K562 (cell line): ENCODE data around the gene PLEKHM3. TPM values are rescaled to one million over a fixed set of nuclear protein-coding genes. Genes with fewer than 3 reads are reported as not detected.

Source experiments
- E2F8 ChIP-seq: fragments of 450-650 bp; IDR thresholded peaks from 2 replicates; pipeline ENCODE4 v1.7.1; 2018; ENCODE audit warnings: mild to moderate bottlenecking, low read depth; ENCODE audit not compliant: partially characterized antibody
- GATAD2A ChIP-seq: fragments of 450-650 bp; IDR thresholded peaks from 2 replicates; pipeline ENCODE4 v1.6.1; 2017
- HEY1 ChIP-seq: fragments of 250-450 bp; sonication (Bioruptor Pico); IDR thresholded peaks from 2 replicates; pipeline ENCODE4 v1.5.0; 2020; ENCODE audit warnings: mild to moderate bottlenecking, moderate library complexity, borderline replicate concordance
- MCM5 ChIP-seq: fragments of 450-650 bp; IDR thresholded peaks from 2 replicates; pipeline ENCODE4 v1.6.1; 2016; ENCODE audit warnings: low read depth
- MLX ChIP-seq, 2 experiments: fragments of 450-650 bp in 1 of 2; sonication (generic) in 1 of 2; formaldehyde crosslinking; conservative IDR thresholded peaks; 2 replicates each; pipeline versions ENCODE4 v1.4.0 to v1.8.1; 2020 to 2022; ENCODE audit warnings: mild to moderate bottlenecking in 1 of 2, missing genetic modification reagents in 1 of 2
- RBM34 ChIP-seq: fragments of 200-400 bp; formaldehyde crosslinking; IDR thresholded peaks from 2 replicates; pipeline ENCODE4 v1.6.1; 2018; ENCODE audit warnings: low read length, borderline replicate concordance; ENCODE audit not compliant: insufficient read depth
- STAT5B ChIP-seq: fragments of 250-450 bp; sonication (Bioruptor Pico); IDR thresholded peaks from 2 replicates; pipeline ENCODE4 v1.8.0; 2021; ENCODE audit warnings: mild to moderate bottlenecking, inconsistent platforms
- TAF9B ChIP-seq: fragments of 450-650 bp; IDR thresholded peaks from 2 replicates; pipeline ENCODE4 v1.6.1; 2018; ENCODE audit warnings: mild to moderate bottlenecking; ENCODE audit not compliant: partially characterized antibody
- TBP ChIP-seq: optimal IDR thresholded peaks from 2 replicates; pipeline ENCODE3; 2011; ENCODE audit warnings: low read depth, low read length, improper control_type of control experiment
- TFAP4 ChIP-seq: sonication (generic); formaldehyde crosslinking; IDR thresholded peaks from 2 replicates; pipeline ENCODE4 v1.8.0; 2022; ENCODE audit warnings: missing genetic modification reagents, mild to moderate bottlenecking, moderate library complexity, borderline replicate concordance
- USF1 ChIP-seq: sonication (generic); formaldehyde crosslinking; IDR thresholded peaks from 2 replicates; pipeline ENCODE4 v1.9.0; 2022; ENCODE audit warnings: mild to moderate bottlenecking, missing genetic modification reagents
- YY1 ChIP-seq, 3 experiments: IDR thresholded peaks; 2 replicates each; pipeline ENCODE4 v1.6.1; 2011; ENCODE audit warnings: low read length in 2 of 3, mild to moderate bottlenecking in 2 of 3, moderate library complexity in 2 of 3, borderline replicate concordance in 1 of 3, control low read depth in 1 of 3, low read depth in 1 of 3; ENCODE audit not compliant: insufficient read depth in 3 of 3, insufficient replicate concordance in 2 of 3, control insufficient read depth in 1 of 3, insufficient read length in 1 of 3; ENCODE audit errors: extremely low read depth in 1 of 3
- ZFP30 ChIP-seq: fragments of 250-450 bp; sonication (Bioruptor Pico); IDR thresholded peaks from 2 replicates; pipeline ENCODE4 v1.8.0; 2022; ENCODE audit warnings: moderate library complexity, mild to moderate bottlenecking, inconsistent platforms, borderline replicate concordance
- ZNF23 ChIP-seq: fragments of 250-450 bp; sonication (Bioruptor Pico); IDR thresholded peaks from 2 replicates; pipeline ENCODE4 v1.4.0; 2020; ENCODE audit warnings: mild to moderate bottlenecking
- ZNF766 ChIP-seq: fragments of 200-800 bp; sonication (Bioruptor generic); conservative IDR thresholded peaks from 2 replicates; pipeline ENCODE4 v1.6.1; 2016; ENCODE audit warnings: missing genetic modification characterization, missing compliant biosample characterization
- polyA plus RNA-seq, 8 experiments: library from polyadenylated mRNA; depleted of rRNA in 4 of 8; stranded (reverse) in 5 of 8; unstranded in 3 of 8; fragments of >200 nt; fragmentation: Nextera tagmentation in 2 of 8; fragmentation: Illumina TruSeq in 1 of 8; extraction: Ambion mirVana in 2 of 8; extraction: Trizol in 1 of 8; gene quantifications; 2 replicates each; pipeline versions ENCODE4 v1.2.1 to v1.2.3, GENCODE V29; 2011 to 2014; ENCODE audit warnings: inconsistent platforms in 1 of 8, missing spikeins in 1 of 8
- total RNA-seq, 7 experiments: library from RNA; depleted of rRNA in 6 of 7; stranded (reverse); fragments of >200 nt in 6 of 7; fragmentation: Illumina TruSeq in 2 of 7; extraction: Trizol in 2 of 7; gene quantifications; 2 replicates each; pipeline versions ENCODE4 v1.2.1 to v1.2.3, GENCODE V29; 2011 to 2021; ENCODE audit warnings: low replicate concordance in 1 of 7
- TF ChIP-seq, protein P1 (sequence below): sonication (generic); formaldehyde crosslinking; IDR thresholded peaks from 2 replicates; pipeline ENCODE4 v1.8.0; 2023; ENCODE audit warnings: missing genetic modification reagents, mild to moderate bottlenecking, borderline replicate concordance

PLEKHM3 gene
- total and polyA plus RNA-seq, 9 of the 15 experiments (the other 6 are each of a cell fraction or from before 2014, with no cell fraction given) = 0.24 to 1.6 (median 1.0) TPM

DNA sequence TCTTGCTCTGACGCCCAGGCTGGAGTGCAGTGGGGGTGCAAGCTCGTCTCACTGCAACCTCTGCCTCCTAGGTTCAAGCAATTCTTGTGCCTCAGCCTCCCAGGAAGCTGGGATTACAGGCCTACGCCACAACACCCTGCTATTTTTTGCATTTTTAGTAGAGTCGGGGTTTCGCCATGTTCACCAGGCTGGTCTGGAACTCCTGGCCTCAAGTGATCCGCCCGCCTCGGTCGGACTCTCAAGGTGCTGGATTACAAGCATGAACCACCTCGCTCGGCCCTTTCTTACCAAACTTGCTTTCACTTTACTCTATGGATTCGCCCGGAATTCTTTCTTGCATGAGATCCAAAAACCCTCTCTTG, 252.5 kb downstream of the PLEKHM3 start (continued):
- TF ChIP-seq TAF9B (peak; percentile 56), ZNF23 (CRISPR knock-in tag) (no peak), HEY1 (CRISPR knock-in tag) (no peak), ZNF766 (CRISPR knock-in tag) (no peak), RBM34 (no peak), TFAP4 (peak; percentile 34; the same call in 1 of the 2 replicates), E2F8 (no peak), GATAD2A (no peak), MLX (CRISPR knock-in tag; conservative IDR thresholded peaks at IDR 0.05) (no peak), STAT5B (CRISPR knock-in tag) (no peak), TBP (no peak), YY1 (IDR thresholded peaks at IDR 0.05; ENCODE audit: borderline replicate concordance in 1 of 3, control insufficient read depth in 1 of 3, extremely low read depth in 1 of 3, insufficient read depth in 3 of 3, insufficient read length in 1 of 3, insufficient replicate concordance in 2 of 3, low read depth in 1 of 3, low read length in 2 of 3) (peak in 1 of 3 experiments; percentile 25), ZFP30 (CRISPR knock-in tag) (no peak), USF1 (CRISPR knock-in tag) (no peak), MCM5 (no peak)
- TF ChIP-seq, protein P1, sequence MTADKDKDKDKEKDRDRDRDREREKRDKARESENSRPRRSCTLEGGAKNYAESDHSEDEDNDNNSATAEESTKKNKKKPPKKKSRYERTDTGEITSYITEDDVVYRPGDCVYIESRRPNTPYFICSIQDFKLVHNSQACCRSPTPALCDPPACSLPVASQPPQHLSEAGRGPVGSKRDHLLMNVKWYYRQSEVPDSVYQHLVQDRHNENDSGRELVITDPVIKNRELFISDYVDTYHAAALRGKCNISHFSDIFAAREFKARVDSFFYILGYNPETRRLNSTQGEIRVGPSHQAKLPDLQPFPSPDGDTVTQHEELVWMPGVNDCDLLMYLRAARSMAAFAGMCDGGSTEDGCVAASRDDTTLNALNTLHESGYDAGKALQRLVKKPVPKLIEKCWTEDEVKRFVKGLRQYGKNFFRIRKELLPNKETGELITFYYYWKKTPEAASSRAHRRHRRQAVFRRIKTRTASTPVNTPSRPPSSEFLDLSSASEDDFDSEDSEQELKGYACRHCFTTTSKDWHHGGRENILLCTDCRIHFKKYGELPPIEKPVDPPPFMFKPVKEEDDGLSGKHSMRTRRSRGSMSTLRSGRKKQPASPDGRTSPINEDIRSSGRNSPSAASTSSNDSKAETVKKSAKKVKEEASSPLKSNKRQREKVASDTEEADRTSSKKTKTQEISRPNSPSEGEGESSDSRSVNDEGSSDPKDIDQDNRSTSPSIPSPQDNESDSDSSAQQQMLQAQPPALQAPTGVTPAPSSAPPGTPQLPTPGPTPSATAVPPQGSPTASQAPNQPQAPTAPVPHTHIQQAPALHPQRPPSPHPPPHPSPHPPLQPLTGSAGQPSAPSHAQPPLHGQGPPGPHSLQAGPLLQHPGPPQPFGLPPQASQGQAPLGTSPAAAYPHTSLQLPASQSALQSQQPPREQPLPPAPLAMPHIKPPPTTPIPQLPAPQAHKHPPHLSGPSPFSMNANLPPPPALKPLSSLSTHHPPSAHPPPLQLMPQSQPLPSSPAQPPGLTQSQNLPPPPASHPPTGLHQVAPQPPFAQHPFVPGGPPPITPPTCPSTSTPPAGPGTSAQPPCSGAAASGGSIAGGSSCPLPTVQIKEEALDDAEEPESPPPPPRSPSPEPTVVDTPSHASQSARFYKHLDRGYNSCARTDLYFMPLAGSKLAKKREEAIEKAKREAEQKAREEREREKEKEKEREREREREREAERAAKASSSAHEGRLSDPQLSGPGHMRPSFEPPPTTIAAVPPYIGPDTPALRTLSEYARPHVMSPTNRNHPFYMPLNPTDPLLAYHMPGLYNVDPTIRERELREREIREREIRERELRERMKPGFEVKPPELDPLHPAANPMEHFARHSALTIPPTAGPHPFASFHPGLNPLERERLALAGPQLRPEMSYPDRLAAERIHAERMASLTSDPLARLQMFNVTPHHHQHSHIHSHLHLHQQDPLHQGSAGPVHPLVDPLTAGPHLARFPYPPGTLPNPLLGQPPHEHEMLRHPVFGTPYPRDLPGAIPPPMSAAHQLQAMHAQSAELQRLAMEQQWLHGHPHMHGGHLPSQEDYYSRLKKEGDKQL (CRISPR knock-in tag) = no peak
